ENCODE measurements around the gene SLC6A3. TPM values are rescaled to one million over a fixed set of nuclear protein-coding genes. Genes with fewer than 3 reads are reported as not detected.
A peak's percentile ranks its signal among the peaks of the same experiment; 100 is the strongest.

The SLC6A3 gene
- polyA plus RNA-seq, 3 donors, result not detected

GRCh38 chr5:1421521-1422341, 23.5 kb downstream of the SLC6A3 start:
- H3K9me3 Mint-ChIP-seq, result peaks cover 0 to 19% (median 15%) of the 10 kb centered on the region in 7 donors
- peaks cover 3 to 5% (median 4%) of the 10 kb centered on the region in 3 donors for H3K27me3 Mint-ChIP-seq (ENCODE audit: low read depth in 3 of 3)
- no peak overlapping the region for H3K4me3 Mint-ChIP-seq
- no peaks in the 10 kb centered on the region for H3K4me1 ChIP-seq (ENCODE audit: control insufficient read depth in 1 of 2, insufficient read depth in 2 of 2, low read length in 2 of 2)
- no peaks in the 10 kb centered on the region for H3K79me2 ChIP-seq (ENCODE audit: insufficient read depth, low read length)
- no peak overlapping the region for H3K27ac ChIP-seq (ENCODE audit: low read depth in 1 of 2, low read length in 2 of 2)
- peak overlapping the region in 1 of 7 donors; percentile 13 for H3K27ac Mint-ChIP-seq
- no peak overlapping the region for H3K4me3 ChIP-seq (replicated peaks in 1 of 3; ENCODE audit: low read depth in 2 of 3, low read length in 3 of 3)
- no peaks in the 10 kb centered on the region for H3K36me3 Mint-ChIP-seq
- no peak for DNase-seq
- no peaks in the 10 kb centered on the region for H3K27me3 ChIP-seq (ENCODE audit: control insufficient read depth in 2 of 2, insufficient read depth in 2 of 2, low read length in 2 of 2)
- H3K9me3 ChIP-seq (replicated peaks in 1 of 2; ENCODE audit: control insufficient read depth in 1 of 2, insufficient read depth in 1 of 2, low read length in 2 of 2), result peaks cover 3 to 4% of the 10 kb centered on the region in 2 donors
- no peak overlapping the region for H3K9ac ChIP-seq (ENCODE audit: insufficient read depth, low read length, poor library complexity, severe bottlenecking)
- no peaks in the 10 kb centered on the region for H3K36me3 ChIP-seq (replicated peaks in 1 of 2; ENCODE audit: control insufficient read depth in 1 of 2, insufficient read depth in 2 of 2, low read length in 2 of 2)
- no peak overlapping the region for H2AFZ ChIP-seq (ENCODE audit: insufficient read depth, low read depth, low read length, poor library complexity, severe bottlenecking)
- H3K4me1 Mint-ChIP-seq, result no peaks in the 10 kb centered on the region
- WGBS (ENCODE audit: insufficient coverage), result 94% methylated on average over 29 of the region's 29 CpGs
- no peaks in the 10 kb centered on the region for H4K20me1 ChIP-seq (ENCODE audit: insufficient read depth, low read length)
- TF ChIP-seq CTCF (IDR thresholded peaks at IDR 0.05), result no peak
- no peak overlapping the region for H3K4me2 ChIP-seq (replicated peaks; ENCODE audit: extremely low read depth, low read length, poor library complexity, severe bottlenecking)
- intact Hi-C loops (cut with micrococcal nuclease), result no loop called here

DNA sequence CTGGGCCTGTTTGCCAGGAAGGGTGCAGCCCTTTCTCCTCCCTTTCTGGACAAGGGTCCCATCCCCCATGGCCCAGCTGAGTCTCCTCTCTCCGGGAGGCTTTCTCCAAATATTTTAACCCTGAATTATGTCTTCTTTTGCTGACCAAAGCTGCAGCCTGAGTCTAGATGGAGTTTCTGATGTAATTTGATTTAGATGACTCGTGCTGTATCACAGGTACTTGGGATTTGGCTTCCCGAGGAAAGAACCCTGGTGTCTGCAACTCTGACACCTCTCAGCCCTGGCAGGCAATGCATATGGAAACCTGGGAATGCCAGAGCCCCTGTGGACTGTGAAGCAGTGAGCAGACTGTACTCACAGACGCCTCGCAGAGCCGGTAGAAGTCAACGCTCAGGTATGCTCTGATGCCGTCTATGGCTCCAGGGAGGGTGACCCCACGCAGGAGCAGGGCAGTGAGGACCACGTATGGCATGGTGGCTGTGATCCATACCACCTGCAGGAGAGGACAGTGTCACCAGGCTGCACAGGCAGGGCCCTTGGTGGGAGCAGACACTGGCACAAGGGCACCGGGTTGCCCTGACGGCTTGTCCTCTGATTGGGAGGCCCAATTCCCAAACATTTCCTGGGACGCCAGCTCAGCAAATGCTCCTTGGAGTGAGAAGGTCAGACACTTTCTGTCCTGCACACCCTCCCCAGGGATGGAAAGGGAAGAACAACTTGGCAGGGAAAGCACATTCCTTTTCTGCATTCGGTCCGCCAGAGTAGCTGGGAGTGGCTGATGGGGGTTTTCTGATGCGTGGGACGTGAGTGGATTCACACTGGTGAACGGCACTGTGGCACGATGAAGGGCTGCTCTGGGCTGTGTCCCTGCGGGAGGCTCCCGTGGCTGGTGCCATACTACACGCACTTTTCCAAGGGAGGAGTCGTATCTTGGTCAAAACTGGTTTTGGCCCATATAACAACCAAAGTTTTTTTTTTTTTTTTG, 24.7 kb downstream of the SLC6A3 start:
- no peak for DNase-seq
- Histone ChIP-seq H2AFZ (ENCODE audit: insufficient read depth, low read depth, low read length, poor library complexity, severe bottlenecking) (no peak overlapping the region), H3K4me3 (replicated peaks in 1 of 3; ENCODE audit: low read depth in 2 of 3, low read length in 3 of 3) (no peak overlapping the region), H3K36me3 (replicated peaks in 1 of 2; ENCODE audit: control insufficient read depth in 1 of 2, insufficient read depth in 2 of 2, low read length in 2 of 2) (no peaks in the 10 kb centered on the region), H3K27me3 (ENCODE audit: control insufficient read depth in 2 of 2, insufficient read depth in 2 of 2, low read length in 2 of 2) (no peaks in the 10 kb centered on the region), H3K4me2 (replicated peaks; ENCODE audit: extremely low read depth, low read length, poor library complexity, severe bottlenecking) (no peak overlapping the region), H3K9me3 (replicated peaks in 1 of 2; ENCODE audit: control insufficient read depth in 1 of 2, insufficient read depth in 1 of 2, low read length in 2 of 2) (peaks cover 0 to 4% of the 10 kb centered on the region in 2 donors), H3K4me1 (ENCODE audit: control insufficient read depth in 1 of 2, insufficient read depth in 2 of 2, low read length in 2 of 2) (no peaks in the 10 kb centered on the region), H3K79me2 (ENCODE audit: insufficient read depth, low read length) (no peaks in the 10 kb centered on the region), H4K20me1 (ENCODE audit: insufficient read depth, low read length) (no peaks in the 10 kb centered on the region), H3K27ac (ENCODE audit: low read depth in 1 of 2, low read length in 2 of 2) (no peak overlapping the region), H3K9ac (ENCODE audit: insufficient read depth, low read length, poor library complexity, severe bottlenecking) (no peak overlapping the region)
- Mint-ChIP-seq H3K27me3 (ENCODE audit: low read depth in 3 of 3) (peaks cover 3 to 6% (median 4%) of the 10 kb centered on the region in 3 donors), H3K27ac (no peak overlapping the region), H3K9me3 (peaks cover 0 to 11% (median 10%) of the 10 kb centered on the region in 7 donors), H3K4me1 (no peaks in the 10 kb centered on the region), H3K4me3 (no peak overlapping the region), H3K36me3 (no peaks in the 10 kb centered on the region)
- TF ChIP-seq CTCF (IDR thresholded peaks at IDR 0.05), result no peak
- intact Hi-C loops (cut with micrococcal nuclease), result no loop called here
- 90% methylated on average over 16 of the region's 23 CpGs for WGBS (ENCODE audit: insufficient coverage)
